HG03442 (cell line): Measurements from ENCODE around the gene STK32B.
"Not testable (repeated sequence)": the region's sequence is repeated elsewhere in the genome, so short reads cannot be mapped to it uniquely, and the experiment has no call there.

Source experiments
- ATAC-seq: cut with Tn5 transposase; IDR thresholded peaks from one replicate; pipeline ENCODE4 v1.9.1; 2021; ENCODE audit warnings: mild to moderate bottlenecking, moderate library complexity; ENCODE audit not compliant: unreplicated experiment

The STK32B gene

DNA sequence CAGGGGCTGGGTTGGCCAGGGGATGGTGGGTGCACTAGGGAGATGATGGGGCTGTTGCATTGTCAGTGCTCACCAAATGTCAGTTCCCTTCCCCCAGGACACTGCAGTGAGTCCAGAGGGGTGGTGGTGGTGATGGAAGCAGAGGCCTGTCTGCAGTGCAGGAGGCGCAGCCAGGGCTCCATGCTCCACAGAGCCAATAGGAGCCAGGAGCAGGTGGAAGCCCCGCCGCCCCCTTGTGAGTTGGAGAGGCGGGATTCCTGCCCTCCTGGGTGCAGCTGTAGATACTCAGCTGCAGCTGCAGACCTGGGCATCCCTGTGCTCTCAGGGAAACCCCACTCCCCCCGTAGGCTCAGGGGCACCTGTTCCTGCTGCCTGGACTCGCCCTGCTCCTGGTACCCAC, 372.4 kb downstream of the STK32B start:
- no peak for ATAC-seq

DNA sequence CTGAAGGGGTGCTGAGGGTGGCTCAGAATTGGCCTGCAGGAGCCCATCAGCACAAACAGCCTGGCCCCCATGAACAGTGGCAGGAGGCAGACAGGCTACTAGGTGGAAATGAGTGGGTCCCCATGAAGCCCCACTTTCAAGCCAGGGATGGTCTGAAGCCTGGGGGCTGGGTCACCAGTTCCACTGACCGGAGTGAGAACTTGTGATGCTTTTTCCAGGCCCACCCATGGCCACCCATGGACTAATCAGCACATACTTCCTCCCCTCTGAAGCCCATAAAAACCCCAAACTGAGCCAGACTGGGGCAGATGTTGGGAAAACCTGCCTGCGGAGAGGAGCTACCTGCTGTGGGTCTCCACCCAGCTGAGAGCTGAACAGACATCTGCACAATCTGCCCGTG, 372.9 kb downstream of the STK32B start:
- ATAC-seq, result no peak

DNA sequence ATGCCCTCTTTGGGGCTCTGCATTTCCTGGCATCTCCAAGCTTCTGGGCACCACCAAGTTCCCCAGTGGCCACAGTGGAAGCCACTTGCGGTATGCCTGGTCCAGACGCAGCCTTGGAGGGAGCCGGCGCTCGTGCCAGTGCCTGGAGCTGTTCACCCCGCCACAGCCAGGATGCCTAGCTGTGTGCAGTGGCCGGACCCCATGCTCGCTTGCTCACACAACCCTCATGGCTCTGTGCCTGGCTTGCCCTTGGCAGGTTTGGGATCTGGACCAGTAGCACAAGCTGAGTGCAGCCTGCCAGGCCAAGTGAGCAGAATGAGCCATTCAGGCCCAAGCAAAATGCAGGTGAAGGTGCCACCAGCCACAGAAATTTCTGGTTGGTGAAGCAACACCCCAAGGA, 373.6 kb downstream of the STK32B start:
- ATAC-seq, result no peak

DNA sequence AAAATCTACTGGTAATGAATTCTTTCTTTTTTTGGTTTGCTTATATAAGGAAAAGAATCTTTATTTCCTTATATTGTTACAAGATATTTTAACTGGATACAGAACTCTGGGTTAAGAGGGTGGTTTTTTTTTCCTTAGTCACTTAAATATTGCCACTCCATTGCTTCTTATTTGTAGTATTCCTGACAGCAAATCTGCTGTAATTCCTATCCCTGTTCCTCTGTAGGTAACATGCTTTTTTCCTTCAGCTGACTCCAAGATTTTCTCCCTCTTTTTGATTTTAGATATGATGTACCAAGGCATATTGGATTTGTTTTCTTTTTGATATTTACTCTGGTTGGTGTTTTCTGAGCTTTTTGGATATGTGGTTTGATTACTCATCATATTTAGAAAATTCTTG, 378.5 kb downstream of the STK32B start:
- no peak for ATAC-seq

DNA sequence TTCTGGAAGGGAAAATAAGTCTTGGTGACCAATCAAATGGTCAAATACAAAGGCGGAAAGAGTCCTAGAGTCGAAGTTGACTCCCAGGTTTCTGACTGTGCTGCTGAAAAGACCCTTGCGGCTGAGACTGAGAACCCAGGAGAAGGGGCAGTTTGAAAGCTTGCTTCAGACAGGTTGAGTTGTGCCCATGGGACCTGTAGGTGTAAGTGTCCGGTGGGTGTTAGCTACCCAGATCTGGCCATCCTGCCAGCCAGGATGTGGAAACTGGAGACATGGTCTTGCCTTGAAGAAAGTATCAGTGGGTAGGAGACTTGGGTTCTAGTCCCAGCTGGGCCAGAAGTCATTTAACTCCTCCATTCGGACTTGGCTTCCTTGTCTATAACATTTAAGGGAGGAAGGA, 381.9 kb downstream of the STK32B start:
- no peak for ATAC-seq

DNA sequence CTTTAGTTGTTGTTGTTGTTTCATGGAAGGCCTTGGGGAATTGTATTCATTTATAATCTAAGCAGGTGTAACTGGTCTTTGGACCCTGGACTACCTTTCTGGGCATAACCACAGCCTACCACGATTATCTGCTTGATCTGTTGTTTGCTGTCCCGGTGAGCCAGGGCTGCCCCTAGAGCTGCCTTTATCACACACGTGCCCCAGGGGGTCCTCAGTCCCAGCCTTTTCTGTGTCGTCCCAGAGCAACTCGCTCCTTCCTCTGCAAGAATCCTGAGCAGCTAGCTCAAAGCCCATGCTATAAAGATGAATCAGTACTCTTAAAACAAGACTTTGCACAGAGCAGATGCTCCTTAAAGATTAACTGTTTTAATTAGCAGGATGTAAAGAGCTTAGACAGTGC, 383.9 kb downstream of the STK32B start:
- ATAC-seq, result no peak

DNA sequence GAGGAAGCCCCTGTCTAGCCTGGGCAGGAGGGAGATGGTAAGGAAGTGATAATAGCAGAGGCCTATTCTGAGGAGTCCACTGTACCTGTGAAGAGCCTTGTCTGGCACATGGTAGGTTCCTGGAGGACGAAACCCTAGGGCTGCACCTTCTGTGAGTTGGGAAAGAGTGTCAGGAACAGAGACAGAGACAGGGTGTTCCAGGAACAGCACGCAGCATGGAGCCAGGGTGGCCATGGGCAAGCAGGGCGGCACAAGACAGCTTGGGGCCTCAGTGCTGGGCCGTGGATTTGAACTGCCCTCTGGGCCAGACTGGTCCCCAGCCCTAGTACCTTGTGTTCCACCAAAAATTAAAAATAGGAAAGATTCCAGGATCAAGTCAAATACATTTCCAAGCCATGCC, 384.5 kb downstream of the STK32B start:
- ATAC-seq, result no peak

DNA sequence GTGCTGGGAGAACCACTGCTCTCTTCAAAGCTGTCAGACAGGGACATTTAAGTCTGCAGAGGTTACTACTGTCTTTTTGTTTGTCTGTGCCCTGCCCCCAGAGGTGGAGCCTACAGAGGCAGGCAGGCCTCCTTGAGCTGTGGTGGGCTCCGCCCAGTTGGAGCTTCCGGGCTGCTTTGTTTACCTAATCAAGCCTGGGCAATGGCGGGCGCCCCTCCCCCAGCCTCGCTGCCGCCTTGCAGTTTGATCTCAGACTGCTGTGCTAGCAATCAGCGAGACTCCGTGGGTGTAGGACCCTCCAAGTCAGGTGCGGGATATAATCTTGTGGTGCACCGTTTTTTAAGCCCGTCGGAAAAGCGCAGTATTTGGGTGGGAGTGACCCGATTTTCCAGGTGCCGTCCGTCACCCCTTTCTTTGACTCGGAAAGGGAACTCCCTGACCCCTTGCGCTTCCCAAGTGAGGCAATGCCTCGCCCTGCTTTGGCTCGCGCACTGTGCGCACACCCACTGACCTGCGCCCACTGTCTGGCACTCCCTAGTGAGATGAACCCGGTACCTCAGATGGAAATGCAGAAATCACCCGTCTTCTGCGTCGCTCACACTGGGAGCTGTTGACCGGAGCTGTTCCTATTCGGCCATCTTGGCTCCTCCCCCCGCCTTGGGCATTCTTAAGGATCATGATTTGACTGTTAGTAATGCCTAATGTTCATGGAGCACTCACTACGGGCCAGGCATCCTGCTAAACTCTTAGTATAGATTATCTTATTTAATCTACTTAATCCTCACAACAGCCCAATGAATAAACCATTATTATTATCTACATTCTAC, 392.9 kb downstream of the STK32B start:
- ATAC-seq, result not testable (repeated sequence)

DNA sequence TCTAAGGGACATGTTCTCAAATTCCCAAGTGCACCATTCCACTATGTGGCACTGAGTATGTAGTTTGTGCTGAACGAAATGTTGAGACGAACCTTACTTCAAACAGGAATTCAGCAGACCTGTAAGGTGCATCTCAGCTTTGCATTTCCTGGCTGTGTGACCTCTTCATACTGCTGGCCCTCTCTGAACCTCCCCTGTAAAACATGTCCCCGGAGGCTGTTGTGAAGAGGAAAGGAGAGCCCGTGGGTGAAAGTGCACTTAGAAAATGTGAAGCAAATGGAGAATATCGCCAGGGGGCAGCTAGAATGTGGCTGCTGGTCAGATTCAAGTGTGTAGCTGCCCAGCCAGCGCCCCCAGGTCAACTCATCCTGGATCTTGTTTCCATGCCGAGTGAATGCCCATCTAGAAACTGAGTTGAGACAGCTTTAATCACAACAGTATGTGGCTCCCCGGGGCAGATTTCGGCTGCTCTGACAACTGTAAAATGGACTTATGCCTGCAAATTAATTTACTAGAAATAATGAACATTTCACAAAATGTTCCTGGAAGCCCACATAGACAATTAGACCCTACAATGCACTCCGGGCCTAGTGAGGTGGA, 393.7 kb downstream of the STK32B start:
- no peak for ATAC-seq

DNA sequence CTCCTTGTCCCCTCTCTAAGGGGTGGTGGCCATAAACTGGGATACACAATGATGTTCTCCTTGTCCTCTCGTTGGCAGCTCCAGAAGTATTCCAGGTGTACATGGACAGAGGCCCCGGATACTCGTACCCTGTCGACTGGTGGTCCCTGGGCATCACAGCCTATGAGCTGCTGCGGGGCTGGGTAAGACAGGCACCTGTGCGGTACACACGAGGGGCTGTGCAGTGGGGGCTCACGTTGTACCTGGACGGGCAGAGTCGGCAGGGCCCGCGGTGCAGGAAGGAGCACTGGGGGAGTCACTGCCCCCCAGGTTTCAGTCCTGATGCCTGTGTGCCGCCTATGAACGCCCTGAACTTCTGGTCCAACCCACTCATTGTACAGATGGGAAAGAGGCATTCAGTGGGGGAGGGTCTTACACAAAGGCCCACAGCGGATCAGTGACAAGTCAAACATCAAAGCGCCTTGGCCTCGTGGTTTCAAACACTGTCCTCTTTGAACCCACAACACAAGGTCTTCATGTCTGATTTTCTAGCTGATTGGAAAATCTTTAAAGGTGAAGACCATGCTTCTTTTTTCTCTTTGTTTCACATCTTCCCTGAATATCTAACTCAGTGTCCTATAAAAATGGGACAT, 395.4 kb downstream of the STK32B start:
- no peak for ATAC-seq

DNA sequence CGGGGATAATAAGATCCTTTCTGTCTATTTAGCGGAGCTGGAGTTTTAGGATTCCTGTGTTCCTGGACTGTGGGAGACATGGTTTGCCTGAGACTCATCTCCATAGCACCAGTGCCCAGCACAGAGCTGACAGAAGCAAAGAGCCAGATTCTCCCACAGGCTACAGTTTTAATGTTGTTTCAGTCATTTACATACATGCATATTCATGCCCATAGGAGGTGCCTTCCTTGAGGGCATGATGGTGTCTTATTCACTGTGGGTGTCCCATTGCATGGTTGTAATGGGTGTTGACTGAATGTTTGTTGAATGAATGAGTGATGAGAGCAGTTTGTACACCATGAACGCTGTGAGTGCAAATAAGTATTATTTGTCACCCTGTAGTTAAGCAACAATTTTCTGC, 396.5 kb downstream of the STK32B start:
- no peak for ATAC-seq

DNA sequence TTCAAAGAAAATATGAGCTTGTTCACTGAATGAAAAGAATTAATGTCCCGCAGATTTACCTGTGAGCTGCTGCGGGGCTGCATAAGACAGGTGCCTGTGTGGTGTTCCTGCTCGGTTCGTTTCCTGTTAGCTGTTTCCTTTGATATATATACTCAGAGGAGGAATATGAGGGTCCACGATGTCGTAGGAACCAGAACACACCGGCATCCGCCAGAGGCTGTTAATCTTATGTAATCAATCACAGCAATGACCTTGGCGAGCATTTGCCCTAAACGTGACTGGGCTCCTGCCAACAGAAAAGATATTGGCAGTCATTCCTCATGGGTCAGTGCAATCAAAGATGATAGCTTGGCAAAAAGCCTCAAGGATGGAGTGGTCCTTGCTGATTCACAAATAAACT, 396.9 kb downstream of the STK32B start:
- no peak for ATAC-seq

DNA sequence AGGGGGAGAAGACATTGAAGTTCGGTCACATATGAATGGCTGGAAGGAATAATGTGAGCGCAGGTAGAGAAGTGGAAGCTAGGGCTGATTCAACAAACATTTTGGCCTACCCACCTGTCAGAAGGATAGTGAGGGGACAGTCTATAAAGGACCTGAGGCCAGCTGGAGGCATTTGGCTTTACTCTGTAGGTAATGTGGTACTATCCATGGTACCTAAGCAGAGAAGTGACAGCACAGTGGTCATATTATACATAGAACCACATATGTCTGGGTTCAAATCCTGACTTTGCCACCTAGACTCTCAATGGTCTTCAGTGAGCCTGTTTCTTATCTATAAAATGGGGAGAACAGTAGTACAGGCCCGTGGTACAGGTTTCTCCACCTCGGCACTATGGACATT, 400.0 kb downstream of the STK32B start:
- ATAC-seq, result no peak

DNA sequence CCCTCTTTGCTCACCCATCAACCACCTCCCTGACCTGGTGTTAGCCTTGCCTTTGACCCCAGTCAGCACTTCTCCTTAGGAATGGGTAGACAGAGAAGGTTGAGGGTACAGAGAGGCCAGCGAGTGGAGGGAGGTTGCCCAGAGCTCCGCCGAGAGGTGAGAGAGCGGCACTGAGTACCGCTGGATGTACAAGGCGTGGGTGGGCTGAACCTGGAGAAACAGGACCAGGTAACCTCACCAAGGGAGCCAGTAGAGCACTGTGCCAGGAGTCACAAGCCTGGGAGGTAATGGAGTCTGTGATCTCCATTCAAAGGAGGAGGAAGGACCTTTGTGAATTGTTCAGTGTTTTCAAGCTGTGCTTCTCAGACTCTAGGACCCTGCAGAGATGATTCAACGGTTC, 400.9 kb downstream of the STK32B start:
- ATAC-seq, result no peak

DNA sequence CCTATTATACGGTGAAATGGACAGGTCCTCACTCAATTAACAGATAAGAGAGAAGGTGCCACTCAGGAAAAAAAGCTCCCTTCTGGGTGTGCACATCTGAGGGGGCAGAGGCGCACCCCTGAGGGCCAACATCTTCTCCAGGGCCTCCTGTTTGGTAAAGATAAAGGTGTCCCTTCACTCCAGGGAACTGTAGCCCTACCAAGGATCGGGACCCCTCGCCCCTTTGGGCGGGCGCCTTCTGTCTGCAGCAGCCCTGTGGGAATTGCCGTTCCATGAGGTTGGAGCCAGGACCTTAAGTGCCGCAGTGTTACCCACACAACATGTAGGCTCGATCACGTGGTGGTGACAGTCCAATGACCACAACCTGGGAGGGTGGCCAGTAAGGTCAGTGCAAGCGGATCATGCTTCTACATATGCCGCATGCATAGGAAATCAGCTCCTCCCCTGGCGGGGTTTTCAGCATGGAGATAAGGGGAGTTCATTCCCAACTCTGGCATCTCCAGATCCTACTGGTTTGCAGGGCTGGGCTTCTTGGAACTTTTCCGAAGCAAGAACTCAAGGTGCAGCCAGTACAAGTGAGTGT, 403.8 kb downstream of the STK32B start:
- no peak for ATAC-seq

DNA sequence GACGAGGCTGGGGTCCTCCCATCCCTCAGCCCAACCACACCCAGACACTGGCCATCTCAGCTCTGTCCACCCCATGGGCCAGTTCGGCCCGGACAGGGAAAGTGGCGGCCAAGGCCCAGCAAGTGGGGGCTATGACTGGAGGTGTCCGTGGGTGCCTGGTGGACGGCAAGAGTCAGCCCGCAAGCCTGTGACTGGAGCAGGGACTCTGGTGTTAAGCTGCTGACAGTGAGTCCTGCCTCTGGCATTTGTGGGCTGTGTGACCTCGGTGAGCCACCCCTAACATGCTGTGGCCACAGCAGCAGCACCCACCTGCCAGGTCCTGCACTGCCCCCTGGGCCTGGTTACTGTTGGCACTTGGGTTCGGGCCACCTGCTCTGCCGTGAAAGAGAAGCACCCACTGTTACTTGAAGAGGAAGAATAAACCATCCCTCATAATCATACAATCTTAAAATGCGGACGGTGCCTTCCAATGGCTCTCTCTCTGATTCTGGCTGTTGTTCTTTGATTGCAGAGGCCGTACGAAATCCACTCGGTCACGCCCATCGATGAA, 405.1 kb downstream of the STK32B start:
- no peak for ATAC-seq

DNA sequence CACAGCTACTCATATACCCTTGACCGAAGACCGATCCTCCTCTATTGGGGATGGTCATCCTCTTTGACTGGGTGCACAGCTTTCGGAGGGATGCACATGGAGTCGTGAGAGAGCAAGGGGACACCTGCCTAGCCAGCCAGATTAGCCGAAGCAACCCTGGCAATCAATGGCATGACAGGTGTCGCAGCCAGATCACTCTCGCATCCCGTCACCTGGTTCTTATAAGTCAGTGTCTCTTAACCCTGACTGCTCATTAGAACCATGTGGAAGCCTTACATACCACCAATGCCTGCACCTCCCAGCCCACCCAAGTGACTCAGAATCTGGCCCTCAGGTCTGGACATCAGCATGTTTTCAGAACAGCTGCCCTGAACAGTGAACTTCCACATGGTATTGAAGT, 407.4 kb downstream of the STK32B start:
- ATAC-seq, result no peak

DNA sequence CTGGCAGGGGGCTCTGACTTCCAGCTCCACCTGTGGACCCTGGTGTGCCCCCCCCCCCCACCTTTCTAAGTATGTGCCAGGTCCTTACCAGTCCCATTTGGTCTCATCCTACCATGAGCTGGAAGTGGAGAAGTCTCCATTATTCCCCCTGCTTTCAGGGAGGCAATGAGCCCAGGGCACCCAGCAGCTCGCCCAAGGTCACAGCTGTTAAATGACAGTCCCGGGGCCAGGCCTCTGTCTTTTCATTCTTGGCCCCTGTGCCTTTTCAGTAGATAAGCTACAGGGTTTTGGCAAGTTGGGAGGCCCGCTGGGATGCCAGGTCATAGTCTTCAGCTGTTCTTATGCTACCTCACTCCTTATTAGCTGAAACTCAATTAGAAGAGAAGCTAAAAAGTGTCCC, 408.0 kb downstream of the STK32B start:
- no peak for ATAC-seq

DNA sequence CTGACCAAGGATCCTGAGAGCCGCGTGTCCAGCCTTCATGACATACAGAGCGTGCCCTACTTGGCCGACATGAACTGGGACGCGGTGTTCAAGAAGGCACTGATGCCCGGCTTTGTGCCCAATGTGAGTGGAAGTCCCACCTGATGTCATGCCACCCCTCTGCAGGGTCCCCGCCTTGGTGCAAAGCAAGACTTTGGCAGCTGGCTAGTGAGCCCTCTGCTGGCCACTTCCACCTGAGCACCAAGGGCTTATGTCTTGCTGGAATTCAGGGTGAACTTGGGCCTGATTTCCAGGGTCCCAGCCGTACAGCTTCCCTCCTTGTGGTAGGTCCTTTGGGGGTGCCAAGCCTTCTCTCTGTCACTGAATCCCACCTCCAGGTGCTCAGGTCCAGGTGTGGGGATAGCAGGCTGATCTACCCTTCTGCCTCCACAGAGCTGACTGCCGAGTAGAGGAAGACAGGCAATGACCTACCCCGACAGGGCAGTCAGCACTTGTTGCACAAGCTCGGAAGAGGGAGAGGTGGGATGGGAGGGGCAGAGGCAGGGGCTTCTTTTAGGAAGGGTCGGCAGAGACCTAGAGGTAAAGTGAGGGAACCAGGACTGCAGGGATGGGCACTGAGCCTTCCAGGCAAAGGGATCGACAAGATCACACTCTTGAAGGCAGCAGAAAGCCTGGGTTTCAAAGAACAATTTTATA, 409.0 kb downstream of the STK32B start:
- no peak for ATAC-seq

DNA sequence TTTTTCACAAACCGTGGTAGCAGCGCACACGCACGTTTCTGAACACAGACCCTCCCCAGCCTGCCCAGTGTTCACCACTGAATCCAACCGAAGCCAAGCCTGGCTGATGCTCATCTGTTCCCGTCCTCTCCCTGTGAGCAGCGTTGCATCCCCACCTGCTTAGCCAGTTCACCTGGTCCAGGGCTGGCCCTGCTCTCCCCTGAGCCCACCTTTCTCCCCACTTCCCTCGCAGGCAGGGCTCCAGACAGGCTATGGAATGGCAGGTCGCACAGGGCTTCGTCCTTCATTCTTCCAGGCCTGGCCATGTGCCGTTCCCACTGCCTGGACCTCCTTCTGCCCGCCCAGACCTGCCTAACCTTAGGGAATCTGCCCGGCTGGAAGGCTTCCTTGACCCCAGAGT, 410.2 kb downstream of the STK32B start:
- ATAC-seq, result no peak

DNA sequence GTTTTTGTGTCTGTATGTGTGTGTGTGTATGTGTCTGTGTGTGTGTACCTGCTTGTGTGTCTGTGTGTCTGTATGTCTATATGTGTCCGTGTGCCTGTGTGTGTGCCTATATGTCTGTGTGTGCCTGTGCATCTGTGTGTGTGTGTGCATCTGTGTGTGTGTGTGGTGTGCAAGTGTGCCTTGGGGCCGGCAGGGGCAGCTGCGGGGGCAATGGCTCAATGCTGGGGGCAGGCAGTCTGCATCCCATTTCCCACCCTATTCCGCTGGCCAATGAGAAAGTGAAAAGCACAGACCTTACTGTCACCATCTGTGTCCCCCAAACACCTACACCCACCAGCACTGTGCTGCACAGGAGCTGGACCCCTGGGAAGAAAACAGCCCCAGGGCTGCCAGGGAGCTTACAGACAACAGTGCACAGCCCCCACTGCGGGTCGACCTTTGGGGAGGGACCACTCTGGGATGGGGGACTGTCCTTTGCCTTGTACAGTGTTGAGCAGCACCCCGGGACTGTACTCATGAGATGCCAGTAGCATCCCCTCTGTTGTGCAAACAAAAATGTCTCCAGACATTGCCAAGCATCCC, 411.1 kb downstream of the STK32B start:
- ATAC-seq, result no peak
